Iris pigment epithelial cell (primary cell): ENCODE measurements around the gene TCP11L1.
A peak's percentile ranks its signal among the peaks of the same experiment; 100 is the strongest.

Experiments
- DNase-seq: peaks from one replicate; pipeline ENCODE4 v3.0.0-alpha.2; 2011; ENCODE audit warnings: low read depth

TCP11L1 gene

GRCh38 chr11:33039274-33040032, at the start of gene TCP11L1:
TCP11L1 (plus strand) TSS chr11:33039572; CDS start chr11:33043774, 4,202 bp downstream.
- DNase-seq, result peak; percentile 94

- no peak for DNase-seq
Observed at GRCh38 chr11:32990481-32990880, 48.9 kb upstream of the TCP11L1 start.

- no peak for DNase-seq
Observed at GRCh38 chr11:32991427-32991826, 47.9 kb upstream of the TCP11L1 start.

- no peak for DNase-seq
Observed at GRCh38 chr11:32991898-32992297, 47.5 kb upstream of the TCP11L1 start.

GRCh38 chr11:33000181-33000580, 39.2 kb upstream of the TCP11L1 start:
- DNase-seq, result peak; percentile 92

GRCh38 chr11:33001281-33001680, 38.1 kb upstream of the TCP11L1 start:
- no peak for DNase-seq

GRCh38 chr11:33001751-33002542, 37.4 kb upstream of the TCP11L1 start:
- DNase-seq, result no peak

- no peak for DNase-seq
Observed at GRCh38 chr11:33005175-33005574, 34.2 kb upstream of the TCP11L1 start.

- no peak for DNase-seq
Observed at GRCh38 chr11:33006010-33006409, 33.4 kb upstream of the TCP11L1 start.

GRCh38 chr11:33013755-33014154, 25.6 kb upstream of the TCP11L1 start:
- peak; percentile 17 for DNase-seq

GRCh38 chr11:33015621-33016551, 23.5 kb upstream of the TCP11L1 start, which contains the start of gene DEPDC7:
DEPDC7 (plus strand) TSS chr11:33015878; CDS start chr11:33015956, 78 bp downstream.
- DNase-seq, result peak; percentile 89

GRCh38 chr11:33016654-33017053, 22.7 kb upstream of the TCP11L1 start:
- DNase-seq, result no peak

GRCh38 chr11:33017478-33017877, 21.9 kb upstream of the TCP11L1 start:
- DNase-seq, result no peak

- no peak for DNase-seq
Observed at GRCh38 chr11:33017965-33018364, 21.4 kb upstream of the TCP11L1 start.

GRCh38 chr11:33018840-33019239, 20.5 kb upstream of the TCP11L1 start:
- no peak for DNase-seq

- DNase-seq, result no peak
Observed at GRCh38 chr11:33021501-33021900, 17.9 kb upstream of the TCP11L1 start.

- DNase-seq, result no peak
Observed at GRCh38 chr11:33021937-33022336, 17.4 kb upstream of the TCP11L1 start.

GRCh38 chr11:33025339-33025722, 14.0 kb upstream of the TCP11L1 start:
- DNase-seq, result no peak

- peak; percentile 27 for DNase-seq
Observed at GRCh38 chr11:33027233-33027632, 12.1 kb upstream of the TCP11L1 start.

GRCh38 chr11:33027846-33028536, 11.4 kb upstream of the TCP11L1 start:
- peak; percentile 60 for DNase-seq

GRCh38 chr11:33028537-33028914, 10.8 kb upstream of the TCP11L1 start:
- no peak for DNase-seq
